GM13976 (cell line): ENCODE results near the gene CFAP70.

ENCODE experiments used
- DNase-seq: peaks from one replicate; pipeline ENCODE4 v3.0.0; 2012; ENCODE audit warnings: low spot score
- in situ Hi-C: fragments of 300-500 bp; cut with MboI; formaldehyde crosslinking; loops from one replicate; pipeline ENCODE4 v1.12.0; 2022; ENCODE audit warnings: low sequenced_read_pairs, mixed read lengths, inconsistent platforms; ENCODE audit not compliant: unreplicated experiment
- TF ChIP-seq, protein P1 (sequence below): IDR thresholded peaks from 2 replicates; pipeline ENCODE4 v1.5.1; 2012; ENCODE audit warnings: borderline replicate concordance, mild to moderate bottlenecking; ENCODE audit not compliant: insufficient read depth; ENCODE audit errors: extremely low read depth, missing control alignments, control extremely low read depth

The CFAP70 gene

DNA sequence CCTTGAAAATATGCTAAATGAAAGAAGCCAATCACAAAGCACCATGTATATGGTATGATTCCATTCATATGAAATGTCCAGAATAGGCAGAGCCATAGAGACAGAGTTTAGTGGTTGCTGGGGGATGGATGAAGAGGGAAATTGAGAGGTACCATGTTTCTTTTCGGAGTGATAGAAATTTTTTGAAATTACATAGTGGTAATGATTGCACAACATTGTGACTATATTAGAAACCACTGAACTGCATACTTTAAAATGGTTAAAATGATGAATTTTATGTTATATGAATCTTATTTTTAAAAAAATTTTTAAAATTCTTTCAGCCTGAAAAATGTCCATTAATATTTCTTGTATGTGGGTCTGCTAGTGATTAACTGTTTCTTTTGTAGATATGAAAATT is 137.7 kb downstream of the CFAP70 start:
- TF ChIP-seq, protein P1, sequence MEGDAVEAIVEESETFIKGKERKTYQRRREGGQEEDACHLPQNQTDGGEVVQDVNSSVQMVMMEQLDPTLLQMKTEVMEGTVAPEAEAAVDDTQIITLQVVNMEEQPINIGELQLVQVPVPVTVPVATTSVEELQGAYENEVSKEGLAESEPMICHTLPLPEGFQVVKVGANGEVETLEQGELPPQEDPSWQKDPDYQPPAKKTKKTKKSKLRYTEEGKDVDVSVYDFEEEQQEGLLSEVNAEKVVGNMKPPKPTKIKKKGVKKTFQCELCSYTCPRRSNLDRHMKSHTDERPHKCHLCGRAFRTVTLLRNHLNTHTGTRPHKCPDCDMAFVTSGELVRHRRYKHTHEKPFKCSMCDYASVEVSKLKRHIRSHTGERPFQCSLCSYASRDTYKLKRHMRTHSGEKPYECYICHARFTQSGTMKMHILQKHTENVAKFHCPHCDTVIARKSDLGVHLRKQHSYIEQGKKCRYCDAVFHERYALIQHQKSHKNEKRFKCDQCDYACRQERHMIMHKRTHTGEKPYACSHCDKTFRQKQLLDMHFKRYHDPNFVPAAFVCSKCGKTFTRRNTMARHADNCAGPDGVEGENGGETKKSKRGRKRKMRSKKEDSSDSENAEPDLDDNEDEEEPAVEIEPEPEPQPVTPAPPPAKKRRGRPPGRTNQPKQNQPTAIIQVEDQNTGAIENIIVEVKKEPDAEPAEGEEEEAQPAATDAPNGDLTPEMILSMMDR: no peak
- no peak for DNase-seq
- in situ Hi-C loops: no loop called here

GRCh38 chr10:73219384-73219783 is 139.3 kb downstream of the CFAP70 start:
- TF ChIP-seq, protein P1: no peak
- no peak for DNase-seq
- in situ Hi-C loops: no loop called here

- in situ Hi-C loops: no loop called here
- TF ChIP-seq, protein P1: peak; percentile 30
Measured at GRCh38 chr10:73218431-73219191, 140.1 kb downstream of the CFAP70 start.

DNA sequence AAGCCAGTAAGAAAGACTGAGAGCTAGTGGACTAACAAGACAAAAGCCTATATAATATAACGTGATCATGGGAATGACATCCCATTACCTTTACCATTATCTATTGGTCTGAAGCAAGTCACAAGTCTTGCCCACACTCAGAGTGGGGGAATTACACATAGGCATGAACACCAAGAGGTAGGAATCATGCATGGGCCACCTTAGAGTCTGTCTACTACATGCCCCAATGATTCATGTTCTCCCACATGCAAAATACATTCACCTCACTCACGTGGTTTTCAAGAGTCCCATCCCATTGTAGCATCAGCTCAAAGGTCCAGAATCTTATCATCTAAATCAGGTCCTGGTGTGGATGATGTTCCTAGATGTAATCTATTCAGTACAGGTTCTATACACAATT is 141.0 kb downstream of the CFAP70 start:
- TF ChIP-seq, protein P1: no peak
- in situ Hi-C loops: no loop called here
- DNase-seq: no peak

More at GRCh38 chr10:73218431-73219191, 140.1 kb downstream of the CFAP70 start:
- DNase-seq: no peak

DNA sequence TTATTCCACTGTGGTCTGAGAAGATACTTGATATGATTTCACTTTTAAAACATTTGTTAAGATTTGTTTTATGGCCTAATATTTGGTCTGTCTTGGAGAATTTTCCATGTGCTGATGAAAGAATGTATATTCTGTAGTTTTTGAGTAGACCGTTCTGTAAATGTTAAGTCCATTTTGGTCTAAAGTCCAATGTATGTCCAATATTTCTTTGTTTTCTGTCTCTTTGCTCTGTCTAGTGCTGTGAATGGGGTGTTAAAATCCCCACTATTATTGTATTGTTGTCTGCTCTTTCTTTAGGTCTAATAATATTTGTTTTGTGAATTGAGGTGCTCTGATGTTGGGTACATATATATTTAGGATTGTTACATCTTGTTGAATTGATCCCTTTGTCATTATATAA is 142.9 kb downstream of the CFAP70 start:
- TF ChIP-seq, protein P1: no peak
- DNase-seq: no peak
- in situ Hi-C loops: no loop called here

- TF ChIP-seq, protein P1: no peak
- no peak for DNase-seq
- in situ Hi-C loops: no loop called here
Measured at GRCh38 chr10:73211106-73211811, 147.4 kb downstream of the CFAP70 start.
